A549 (cell line): ENCODE measurements around the gene RAB10. TPM values are rescaled to one million over a fixed set of nuclear protein-coding genes. Genes with fewer than 3 reads are reported as not detected.

ENCODE experiments used
- ATAC-seq, 2 experiments: fragments of 200-7000 bp in 1 of 2; fragments of >200 bp in 1 of 2; cut with Nextera tagmentation in 1 of 2; cut with Tn5 transposase in 1 of 2; 3 replicates each; pipeline versions ENCODE4 v1.8.0 to v1.9.1; 2018 to 2020; ENCODE audit warnings: mild to moderate bottlenecking in 1 of 2, moderate library complexity in 1 of 2
- CTCF ChIA-PET: fragments of 300-600 bp; sonication (Branson Sonifier 250); formaldehyde crosslinking; extraction: SDS; loops from one replicate; lab custom pipeline; 2021; ENCODE audit warnings: antibody characterized with exemption, inconsistent platforms; lab: Yijun Ruan, JAX
- POLR2A ChIA-PET: fragments of 350-600 bp; formaldehyde crosslinking; extraction: SDS; loops from one replicate; lab custom pipeline; 2021; ENCODE audit warnings: antibody characterized with exemption, inconsistent platforms; lab: Yijun Ruan, JAX
- DNase-seq, 2 experiments: peaks; one replicate each; pipeline versions ENCODE4 v3.0.0 to v3.0.0-alpha.2; 2011 to 2016; ENCODE audit warnings: low read depth in 1 of 2, low spot score in 1 of 2
- FAIRE-seq: peaks from 2 replicates; lab custom pipeline; 2011; peaks lifted over from hg19 to GRCh38; lab: Jason Lieb, UNC
- H3K27ac ChIP-seq, 2 experiments: fragments of >200 bp; sonication (Bioruptor Twin); formaldehyde crosslinking; 3 replicates each; pipeline ENCODE4 v1.5.1; 2016 to 2017
- H3K4me1 ChIP-seq: fragments of >200 bp; sonication (Bioruptor Twin); formaldehyde crosslinking; 3 replicates; pipeline ENCODE4 v1.6.1; 2016
- H3K4me2 ChIP-seq: fragments of >200 bp; sonication (Bioruptor Twin); formaldehyde crosslinking; 3 replicates; pipeline ENCODE4 v1.6.1; 2016
- H3K4me3 ChIP-seq: fragments of >200 bp; sonication (Bioruptor Twin); formaldehyde crosslinking; 3 replicates; pipeline ENCODE4 v1.5.1; 2016
- H3K9me3 ChIP-seq: fragments of >200 bp; sonication (Bioruptor Twin); formaldehyde crosslinking; 3 replicates; pipeline ENCODE4 v1.6.1; 2016
- ATOH8 ChIP-seq: fragments of 250-450 bp; sonication (Bioruptor Pico); IDR thresholded peaks from 2 replicates; pipeline ENCODE4 v1.5.0; 2020; ENCODE audit warnings: low read depth, mild to moderate bottlenecking, moderate library complexity
- BCL3 ChIP-seq: fragments of >200 bp; sonication (Bioruptor Twin); formaldehyde crosslinking; IDR thresholded peaks from 3 replicates; pipeline ENCODE4 v1.6.1; 2016
- BHLHE40 ChIP-seq: IDR thresholded peaks from 2 replicates; pipeline ENCODE4 v1.6.1; 2012; ENCODE audit warnings: low read depth, low read length, inconsistent platforms
- CEBPB ChIP-seq, 2 experiments: fragments of >200 bp in 1 of 2; sonication (Bioruptor Twin) in 1 of 2; formaldehyde crosslinking in 1 of 2; IDR thresholded peaks; 2 replicates each; pipeline ENCODE4 v1.6.1; 2012 to 2016
- CHD2 ChIP-seq: fragments of 150-350 bp; IDR thresholded peaks from 2 replicates; pipeline ENCODE4 v1.6.1; 2014; ENCODE audit warnings: low read length; ENCODE audit not compliant: partially characterized antibody
- CHD4 ChIP-seq: fragments of 200-600 bp; sonication (generic); IDR thresholded peaks from 2 replicates; pipeline ENCODE4 v1.6.1; 2016; ENCODE audit warnings: antibody characterized with exemption, mild to moderate bottlenecking, borderline replicate concordance
- FOSL2 ChIP-seq, 2 experiments: fragments of 450-650 bp in 1 of 2; fragments of >200 bp in 1 of 2; sonication (Bioruptor Twin) in 1 of 2; formaldehyde crosslinking; IDR thresholded peaks; 2 replicates each; pipeline versions ENCODE4 v1.5.0 to v1.6.1; 2016 to 2020; ENCODE audit warnings: mild to moderate bottlenecking in 1 of 2, moderate library complexity in 1 of 2
- FOXS1 ChIP-seq: fragments of 250-450 bp; sonication (Bioruptor Pico); IDR thresholded peaks from 2 replicates; pipeline ENCODE4 v1.5.0; 2020; ENCODE audit warnings: mild to moderate bottlenecking, moderate library complexity
- HEYL ChIP-seq: fragments of 250-450 bp; sonication (Bioruptor Pico); IDR thresholded peaks from 2 replicates; pipeline ENCODE4 v1.8.0; 2021; ENCODE audit warnings: mild to moderate bottlenecking, moderate library complexity
- MAFK ChIP-seq: fragments of 450-650 bp; IDR thresholded peaks from 2 replicates; pipeline ENCODE4 v1.6.1; 2014; ENCODE audit not compliant: partially characterized antibody
- MYC ChIP-seq: IDR thresholded peaks from 2 replicates; pipeline ENCODE4 v1.6.1; 2012; ENCODE audit warnings: mild to moderate bottlenecking, inconsistent platforms, low read length, improper control_type of control experiment, borderline replicate concordance
- NFE2L2 ChIP-seq: fragments of 150-350 bp; conservative IDR thresholded peaks from 2 replicates; pipeline ENCODE4 v1.6.1; 2014; ENCODE audit warnings: low read length
- NPAS2 ChIP-seq: fragments of 250-450 bp; sonication (Bioruptor Pico); IDR thresholded peaks from 2 replicates; pipeline ENCODE4 v1.8.0; 2022; ENCODE audit warnings: mild to moderate bottlenecking, moderate library complexity, borderline replicate concordance
- PBX3 ChIP-seq: IDR thresholded peaks from 2 replicates; pipeline ENCODE4 v1.6.1; 2012
- POLR2A ChIP-seq: IDR thresholded peaks from 2 replicates; pipeline ENCODE4 v1.6.1; 2012; ENCODE audit warnings: mild to moderate bottlenecking, low read length
- POLR2AphosphoS2 ChIP-seq: conservative IDR thresholded peaks from 2 replicates; pipeline ENCODE4 v1.6.1; 2012; ENCODE audit warnings: low read length, improper control_type of control experiment, inconsistent platforms
- RARB ChIP-seq: fragments of 250-450 bp; sonication (Bioruptor Pico); IDR thresholded peaks from 2 replicates; pipeline ENCODE4 v1.8.0; 2021; ENCODE audit warnings: mild to moderate bottlenecking, moderate library complexity
- RCOR1 ChIP-seq: fragments of 150-350 bp; IDR thresholded peaks from 2 replicates; pipeline ENCODE4 v1.6.1; 2014; ENCODE audit warnings: antibody characterized with exemption, low read length, low read depth
- REST ChIP-seq: fragments of 200-600 bp; sonication (generic); IDR thresholded peaks from 2 replicates; pipeline ENCODE4 v1.6.1; 2016; ENCODE audit warnings: antibody characterized with exemption, mild to moderate bottlenecking, moderate library complexity
- RFX5 ChIP-seq: fragments of 450-650 bp; IDR thresholded peaks from 2 replicates; pipeline ENCODE4 v1.7.1; 2014; ENCODE audit warnings: antibody characterized with exemption, mild to moderate bottlenecking, moderate library complexity
- RNF2 ChIP-seq: fragments of 200-600 bp; sonication (generic); IDR thresholded peaks from 2 replicates; pipeline ENCODE4 v1.6.1; 2016; ENCODE audit warnings: low read depth, mild to moderate bottlenecking, antibody characterized with exemption, moderate library complexity, borderline replicate concordance
- SMC3 ChIP-seq: fragments of >200 bp; sonication (Bioruptor Twin); formaldehyde crosslinking; IDR thresholded peaks from 3 replicates; pipeline ENCODE4 v1.6.1; 2018; ENCODE audit warnings: inconsistent platforms
- SREBF2 ChIP-seq: fragments of 450-650 bp; IDR thresholded peaks from 2 replicates; pipeline ENCODE4 v1.6.1; 2014; ENCODE audit warnings: mild to moderate bottlenecking, moderate library complexity
- TFCP2L1 ChIP-seq: fragments of 250-450 bp; sonication (Bioruptor Pico); IDR thresholded peaks from 2 replicates; pipeline ENCODE4 v1.5.0; 2021; ENCODE audit warnings: mild to moderate bottlenecking
- USF2 ChIP-seq: fragments of 450-650 bp; IDR thresholded peaks from 2 replicates; pipeline ENCODE4 v1.6.1; 2014; ENCODE audit warnings: antibody characterized with exemption
- ZC3H11A ChIP-seq: fragments of 450-650 bp; IDR thresholded peaks from 2 replicates; pipeline ENCODE4 v1.6.1; 2014; ENCODE audit warnings: antibody characterized with exemption, mild to moderate bottlenecking
- WGBS: methylation state at CpG from one replicate; pipeline ENCODE4 v1.1.6; 2017; ENCODE audit errors: missing lambda C conversion rate; 5-methylcytosine and 5-hydroxymethylcytosine counted together
- polyA plus RNA-seq, 4 experiments: library from polyadenylated mRNA; depleted of rRNA in 3 of 4; stranded (reverse); fragments of >200 nt; fragmentation: RNase III in 1 of 4; extraction: RNeasy Plus Mini Kit Qiagen cat#74134 plus additional on column Dnase treatment in 1 of 4; gene quantifications; 2 replicates in 3 of 4; 3 replicates in 1 of 4; pipeline ENCODE4 v1.2.3, GENCODE V29; 2011 to 2017

RAB10 gene
- polyA plus RNA-seq, 2 of the 4 experiments (the other 2 are of a cell fraction) = 272 to 692 TPM

GRCh38 chr2:26011609-26011989, 22.3 kb upstream of the RAB10 start (continued):
- TF ChIP-seq MAFK (no peak), NFE2L2 (no peak), FOXS1 (CRISPR knock-in tag) (no peak; the same call in 1 of the 2 replicates), NPAS2 (no peak), USF2 (no peak), HEYL (CRISPR knock-in tag) (no peak; the same call in 1 of the 2 replicates), PBX3 (no peak), BHLHE40 (no peak), RFX5 (0 out of 2 replicates have a peak, but pooled peaks have one; percentile 32), RCOR1 (no peak), CEBPB (IDR thresholded peaks at IDR 0.05) (0 out of 4 replicates have a peak, but pooled peaks of 1 of the 2 experiments have one; percentile 14), ATOH8 (CRISPR knock-in tag) (no peak), RNF2 (no peak), FOSL2 (IDR thresholded peaks at IDR 0.05) (no peak), FOSL2 (CRISPR knock-in tag; IDR thresholded peaks at IDR 0.05) (no peak)

GRCh38 chr2:26011990-26012856, 21.7 kb upstream of the RAB10 start:
- H3K4me3 ChIP-seq = no peak overlapping the region
- peak overlapping the region; percentile 90 to 93 for H3K27ac ChIP-seq
- DNase-seq (peak; percentile 94 to 100), FAIRE-seq (peak; percentile 88), ATAC-seq (peak; percentile 83)
- peaks cover 80% of the 10 kb centered on the region for H3K4me1 ChIP-seq
- ChIA-PET CTCF (interaction anchor here (1.1 to 5.7 kb wide), 14 partner anchors 9 to 133 kb away, joined by 3 to 47 read pairs (median 4); partner anchors contain the start of gene RAB10), POLR2A (interaction anchor here (0.7 to 2.6 kb wide), 9 partner anchors 12 to 61 kb away, joined by 3 to 21 read pairs (median 3); partner anchors contain the start of gene RAB10)
- H3K9me3 ChIP-seq = peaks cover 7% of the 10 kb centered on the region; the same call in 1 of the 3 replicates
- WGBS = under 1% methylated on average over 14 of the region's 14 CpGs
- peak overlapping the region; percentile 69 for H3K4me2 ChIP-seq
- TF ChIP-seq MYC (no peak), CHD4 (no peak), POLR2A (no peak), MAFK (peak; percentile 100), RCOR1 (no peak), SREBF2 (no peak), REST (no peak), TFCP2L1 (CRISPR knock-in tag) (peak; percentile 55; the same call in 1 of the 2 replicates), SMC3 (peak; percentile 31; the same call in 2 of the 3 replicates), BCL3 (peak; percentile 94; the same call in 2 of the 3 replicates), CHD2 (no peak), USF2 (peak; percentile 65), ZC3H11A (no peak), RARB (peak; percentile 86), POLR2AphosphoS2 (no peak), HEYL (CRISPR knock-in tag) (no peak)
